WTC11 (cell line): Measurements from ENCODE around the gene LIMK1. TPM values are rescaled to one million over a fixed set of nuclear protein-coding genes. Genes with fewer than 3 reads are reported as not detected.

ENCODE experiments used
- ATAC-seq: fragments of 200-7000 bp; cut with Tn5 transposase; 2 replicates; pipeline ENCODE4 v1.10.0; 2021; ENCODE audit warnings: mild to moderate bottlenecking, moderate library complexity
- CTCF ChIA-PET: fragments of 300-600 bp; sonication (Branson Sonifier 250); formaldehyde crosslinking; loops from one replicate; lab custom pipeline; 2021; ENCODE audit warnings: antibody characterized with exemption; lab: Charles Lee
- POLR2A ChIA-PET: fragments of 350-600 bp; sonication (Branson Sonifier 250); formaldehyde crosslinking; loops from one replicate; lab custom pipeline; 2021; ENCODE audit warnings: antibody characterized with exemption; lab: Charles Lee
- DNase-seq: peaks from one replicate; pipeline ENCODE4 v3.0.0; 2021; ENCODE audit warnings: low spot score
- H3K27ac Mint-ChIP-seq: 2 replicates; pipeline ENCODE4 v1.8.0; 2021; ENCODE audit warnings: mixed read lengths
- H3K27me3 Mint-ChIP-seq: 2 replicates; pipeline ENCODE4 v1.8.0; 2021; ENCODE audit warnings: low read depth, mild to moderate bottlenecking, moderate library complexity, mixed read lengths
- H3K36me3 Mint-ChIP-seq: 2 replicates; pipeline ENCODE4 v1.8.0; 2021; ENCODE audit warnings: mixed read lengths
- H3K4me1 Mint-ChIP-seq: 2 replicates; pipeline ENCODE4 v1.8.0; 2022; ENCODE audit warnings: mixed read lengths
- H3K4me3 Mint-ChIP-seq: 2 replicates; pipeline ENCODE4 v1.8.0; 2021; ENCODE audit warnings: mild to moderate bottlenecking, moderate library complexity, mixed read lengths
- H3K9me3 Mint-ChIP-seq: 2 replicates; pipeline ENCODE4 v1.8.0; 2021; ENCODE audit warnings: mixed read lengths
- AFF4 ChIP-seq: sonication (generic); formaldehyde crosslinking; IDR thresholded peaks from 2 replicates; pipeline ENCODE4 v1.8.1; 2023; ENCODE audit warnings: mild to moderate bottlenecking, missing genetic modification reagents, borderline replicate concordance
- ATF1 ChIP-seq: sonication (generic); formaldehyde crosslinking; IDR thresholded peaks from 2 replicates; pipeline ENCODE4 v1.8.1; 2023; ENCODE audit warnings: mild to moderate bottlenecking, moderate library complexity, missing genetic modification reagents
- CBFB ChIP-seq: sonication (generic); formaldehyde crosslinking; IDR thresholded peaks from 2 replicates; pipeline ENCODE4 v1.8.1; 2022; ENCODE audit warnings: mild to moderate bottlenecking, low read depth, missing genetic modification reagents
- CDX4 ChIP-seq: fragments of 250-450 bp; sonication (Bioruptor Pico); IDR thresholded peaks from 2 replicates; pipeline ENCODE4 v1.9.0; 2021; ENCODE audit warnings: moderate library complexity, mild to moderate bottlenecking, inconsistent platforms, borderline replicate concordance
- IRF1 ChIP-seq: sonication (generic); formaldehyde crosslinking; IDR thresholded peaks from 2 replicates; pipeline ENCODE4 v1.8.0; 2023; ENCODE audit warnings: missing genetic modification reagents
- JUN ChIP-seq: sonication (generic); formaldehyde crosslinking; IDR thresholded peaks from 2 replicates; pipeline ENCODE4 v1.8.0; 2023; ENCODE audit warnings: mild to moderate bottlenecking, missing genetic modification reagents
- MAX ChIP-seq: sonication (generic); formaldehyde crosslinking; IDR thresholded peaks from 2 replicates; pipeline ENCODE4 v1.8.0; 2022; ENCODE audit warnings: mild to moderate bottlenecking, missing genetic modification reagents
- ZNF532 ChIP-seq: fragments of 250-450 bp; sonication (Bioruptor Pico); IDR thresholded peaks from 2 replicates; pipeline ENCODE4 v1.9.0; 2021; ENCODE audit warnings: mild to moderate bottlenecking, borderline replicate concordance
- total RNA-seq: library from RNA; stranded (reverse); gene quantifications from 3 replicates; pipeline ENCODE4 v1.2.3, GENCODE V29; 2021

Gene LIMK1
- total RNA-seq, 1 experiment from 2014 or later: 85.4 TPM

GRCh38 chr7:74084722-74085578 is 1.3 kb downstream of the LIMK1 start:
- ATAC-seq (no peak), DNase-seq (no peak)
- peaks cover 28% of the 10 kb centered on the region for H3K36me3 Mint-ChIP-seq
- H3K27ac Mint-ChIP-seq: no peak overlapping the region; the same call in 1 of the 2 replicates
- H3K4me3 Mint-ChIP-seq: peak overlapping the region; percentile 76
- peaks cover 16% of the 10 kb centered on the region for H3K4me1 Mint-ChIP-seq
- no peaks in the 10 kb centered on the region for H3K9me3 Mint-ChIP-seq
- POLR2A ChIA-PET: interaction anchor here (1.2 kb wide), 2 partner anchors 23 to 89 kb away, joined by 3 read pairs; partner anchors contain the start of gene EIF4H
- TF ChIP-seq CBFB (CRISPR knock-in tag) (no peak), ZNF532 (no peak), ATF1 (CRISPR knock-in tag) (0 out of 2 replicates have a peak, but pooled peaks have one; percentile 46), MAX (0 out of 2 replicates have a peak, but pooled peaks have one; percentile 20), CDX4 (CRISPR knock-in tag) (no peak), JUN (CRISPR knock-in tag) (no peak), IRF1 (no peak)
- TF ChIP-seq, all 79 proteins: peak for 2
- no peaks in the 10 kb centered on the region for H3K27me3 Mint-ChIP-seq
- CTCF ChIA-PET: interaction anchor here (0.6 to 1.1 kb wide), 3 partner anchors 16 to 58 kb away, joined by 3 to 6 read pairs (median 3); no protein-coding TSS in a partner anchor

- Mint-ChIP-seq H3K9me3 (no peaks in the 10 kb centered on the region), H3K27ac (no peak overlapping the region), H3K4me1 (peaks cover 24% of the 10 kb centered on the region), H3K4me3 (no peak overlapping the region), H3K36me3 (peaks cover 28% of the 10 kb centered on the region), H3K27me3 (no peaks in the 10 kb centered on the region)
- POLR2A ChIA-PET: interaction anchor here (0.6 kb wide), 1 partner anchor 110 kb away, joined by 3 read pairs; no protein-coding TSS in a partner anchor
- DNase-seq (no peak), ATAC-seq (no peak)
- TF ChIP-seq AFF4: no peak
- CTCF ChIA-PET: interaction anchor here (0.7 to 0.8 kb wide), 2 partner anchors 9 to 77 kb away, joined by 3 to 6 read pairs; no protein-coding TSS in a partner anchor
Measured at GRCh38 chr7:74087791-74088453, 4.3 kb downstream of the LIMK1 start.
